Subcutaneous abdominal adipose tissue (tissue), 5 donors: ENCODE measurements around the gene USO1.
"Not testable (repeated sequence)": the region's sequence is repeated elsewhere in the genome, so short reads cannot be mapped to it uniquely, and the experiment has no call there.

ENCODE experiments used
- H3K27ac ChIP-seq: one replicate; pipeline ENCODE4 v1.7.0; 2013; ENCODE audit warnings: low read depth, mild to moderate bottlenecking, inconsistent platforms, low read length, moderate library complexity
- H3K27me3 ChIP-seq, 5 donors: one replicate each; pipeline ENCODE4 v1.7.0; 2013; ENCODE audit warnings: low read length in 5 of 5, inconsistent platforms in 1 of 5; ENCODE audit not compliant: control insufficient read depth in 5 of 5, insufficient read depth in 4 of 5
- H3K36me3 ChIP-seq, 5 donors: one replicate each; pipeline ENCODE4 v1.7.0; 2013; ENCODE audit warnings: low read length in 5 of 5; ENCODE audit not compliant: control insufficient read depth in 5 of 5, insufficient read depth in 5 of 5
- H3K4me1 ChIP-seq, 5 donors: one replicate each; pipeline ENCODE4 v1.7.0; 2013; ENCODE audit warnings: low read length in 5 of 5, mild to moderate bottlenecking in 3 of 5, moderate library complexity in 1 of 5; ENCODE audit not compliant: control insufficient read depth in 5 of 5, insufficient read depth in 5 of 5
- H3K4me3 ChIP-seq, 5 donors: one replicate each; pipeline ENCODE4 v1.7.0; 2013; ENCODE audit warnings: low read length in 5 of 5, low read depth in 1 of 5
- H3K9ac ChIP-seq, 5 donors: one replicate each; pipeline ENCODE4 v1.7.0; 2013; ENCODE audit warnings: low read length in 5 of 5, mild to moderate bottlenecking in 4 of 5, moderate library complexity in 3 of 5
- H3K9me3 ChIP-seq, 5 donors: one replicate each; pipeline ENCODE4 v1.7.0; 2013; ENCODE audit warnings: low read length in 5 of 5; ENCODE audit not compliant: control insufficient read depth in 5 of 5
- donor health status: healthy.
- donor health status: healthy.
- donor health status: healthy.
- donor health status: healthy.
- donor health status: healthy.

USO1 gene

DNA sequence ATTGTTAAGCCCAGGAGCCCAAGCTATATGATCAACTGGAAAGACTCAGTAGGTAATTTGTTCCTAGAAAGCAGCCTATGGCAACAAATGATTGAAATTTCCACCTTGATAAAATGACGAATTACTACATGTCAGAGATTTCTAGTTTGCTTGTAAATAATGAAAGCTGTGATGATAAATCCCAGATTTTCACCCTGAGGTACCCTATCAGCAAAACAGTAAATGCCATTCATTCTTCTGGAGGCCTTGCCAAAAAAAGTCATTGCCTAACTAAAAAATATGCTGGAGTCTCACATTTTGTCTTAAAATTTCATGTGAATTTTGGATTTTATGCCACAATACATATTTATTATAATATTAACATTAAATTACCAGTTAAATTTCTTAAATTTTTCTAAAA lies 106.5 kb downstream of the USO1 start:
- Histone ChIP-seq H3K27ac (no peak overlapping the region), H3K9me3 (peaks cover 0 to 4% (median 0%) of the 10 kb centered on the region in 5 donors), H3K4me1 (peaks cover 0 to 14% (median 0%) of the 10 kb centered on the region in 5 donors), H3K36me3 (no peaks in the 10 kb centered on the region), H3K27me3 (no peaks in the 10 kb centered on the region), H3K9ac (no peak overlapping the region), H3K4me3 (no peak overlapping the region)

DNA sequence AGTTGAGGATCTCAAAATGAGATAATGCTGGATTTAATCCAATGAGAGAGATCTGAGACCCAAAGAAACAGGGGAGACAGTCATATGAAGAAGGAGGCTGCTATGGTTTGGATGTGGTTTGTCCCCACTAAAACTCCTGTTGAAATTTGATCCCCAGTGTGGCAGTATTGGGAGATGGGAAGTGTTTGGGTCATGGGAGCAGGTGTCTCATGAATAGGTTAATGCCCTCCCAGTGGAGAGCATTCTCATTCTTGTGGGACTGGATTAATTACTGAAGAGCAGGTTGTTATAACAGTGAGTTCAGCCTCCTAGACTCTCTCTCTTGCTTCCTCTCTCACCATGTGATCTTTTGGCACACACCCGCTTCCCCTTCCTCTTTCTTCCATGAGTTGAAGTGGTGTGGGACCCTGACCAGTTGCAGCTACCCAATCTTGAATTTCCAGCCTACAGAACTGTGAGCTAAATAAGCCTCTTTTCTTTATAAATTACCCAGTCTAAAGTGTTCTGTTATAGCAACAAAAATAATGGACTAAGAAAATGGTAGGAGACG lies 107.6 kb downstream of the USO1 start:
- Histone ChIP-seq H3K9ac (no peak overlapping the region), H3K27ac (no peak overlapping the region), H3K4me1 (peaks cover 0 to 14% (median 0%) of the 10 kb centered on the region in 5 donors), H3K4me3 (no peak overlapping the region), H3K27me3 (no peaks in the 10 kb centered on the region), H3K9me3 (peaks cover 0 to 4% (median 0%) of the 10 kb centered on the region in 5 donors), H3K36me3 (no peaks in the 10 kb centered on the region)

DNA sequence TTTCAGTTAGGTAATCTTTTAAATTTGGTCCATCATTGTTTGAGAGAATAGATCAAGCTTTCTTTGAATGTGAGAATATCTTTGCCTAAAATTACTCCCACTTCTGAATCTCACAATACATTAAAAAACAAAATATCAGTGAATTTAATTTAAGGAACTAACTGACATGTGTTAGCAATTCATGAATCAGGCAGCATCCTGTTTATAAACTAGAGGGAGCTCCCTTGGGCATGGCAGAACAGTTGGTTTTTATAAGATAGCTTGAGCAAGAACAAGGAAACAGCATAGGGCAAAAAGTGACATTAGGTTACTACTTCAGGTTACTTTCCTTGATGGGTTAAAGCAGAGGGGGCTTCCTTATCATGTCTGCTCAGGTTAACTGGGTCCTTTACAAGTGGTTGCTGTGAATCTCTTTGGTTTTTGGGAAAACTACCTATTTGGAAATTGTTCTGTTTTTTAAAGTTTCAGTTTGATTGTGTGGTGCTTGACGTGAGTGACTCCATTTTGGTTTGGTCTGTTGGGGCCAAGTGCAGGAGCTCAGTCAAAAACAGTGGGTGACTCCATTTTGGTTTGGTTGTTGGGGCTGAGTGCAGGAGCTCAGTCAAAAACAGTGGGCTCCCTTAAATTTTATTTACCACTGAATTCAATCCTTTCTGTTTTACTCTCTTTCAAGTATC lies 109.9 kb downstream of the USO1 start:
- H3K9ac ChIP-seq, result no peak overlapping the region

DNA sequence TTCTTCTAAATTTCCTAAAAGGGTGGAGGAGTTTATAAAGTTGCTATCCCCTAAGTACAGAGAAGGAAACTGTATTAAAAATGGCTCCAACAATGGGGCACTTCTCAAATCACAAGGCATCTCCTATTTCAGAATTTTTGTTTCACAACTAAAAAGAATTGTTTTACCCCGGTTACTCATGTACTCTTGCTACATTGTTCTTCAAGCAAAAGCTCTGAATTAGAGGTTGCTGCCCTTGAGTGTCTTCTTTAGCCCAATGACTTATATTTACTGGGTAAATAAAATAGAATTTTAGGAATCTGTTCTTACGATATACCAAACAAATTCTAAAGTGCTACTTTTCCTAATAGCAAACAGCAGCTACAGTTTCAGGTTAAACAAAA lies 110.4 kb downstream of the USO1 start:
- Histone ChIP-seq H3K27ac (no peak overlapping the region), H3K9me3 (peaks cover 0 to 4% (median 0%) of the 10 kb centered on the region in 5 donors), H3K36me3 (no peaks in the 10 kb centered on the region), H3K9ac (no peak overlapping the region), H3K27me3 (no peaks in the 10 kb centered on the region), H3K4me3 (no peak overlapping the region), H3K4me1 (peaks cover 0 to 14% (median 0%) of the 10 kb centered on the region in 5 donors)

More for the DNA sequence above, 109.9 kb downstream of the USO1 start:
- Histone ChIP-seq H3K9me3 (peaks cover 0 to 4% (median 0%) of the 10 kb centered on the region in 5 donors), H3K36me3 (no peaks in the 10 kb centered on the region), H3K4me1 (peaks cover 0 to 14% (median 0%) of the 10 kb centered on the region in 5 donors), H3K27me3 (no peaks in the 10 kb centered on the region), H3K27ac (no peak overlapping the region), H3K4me3 (no peak overlapping the region)

DNA sequence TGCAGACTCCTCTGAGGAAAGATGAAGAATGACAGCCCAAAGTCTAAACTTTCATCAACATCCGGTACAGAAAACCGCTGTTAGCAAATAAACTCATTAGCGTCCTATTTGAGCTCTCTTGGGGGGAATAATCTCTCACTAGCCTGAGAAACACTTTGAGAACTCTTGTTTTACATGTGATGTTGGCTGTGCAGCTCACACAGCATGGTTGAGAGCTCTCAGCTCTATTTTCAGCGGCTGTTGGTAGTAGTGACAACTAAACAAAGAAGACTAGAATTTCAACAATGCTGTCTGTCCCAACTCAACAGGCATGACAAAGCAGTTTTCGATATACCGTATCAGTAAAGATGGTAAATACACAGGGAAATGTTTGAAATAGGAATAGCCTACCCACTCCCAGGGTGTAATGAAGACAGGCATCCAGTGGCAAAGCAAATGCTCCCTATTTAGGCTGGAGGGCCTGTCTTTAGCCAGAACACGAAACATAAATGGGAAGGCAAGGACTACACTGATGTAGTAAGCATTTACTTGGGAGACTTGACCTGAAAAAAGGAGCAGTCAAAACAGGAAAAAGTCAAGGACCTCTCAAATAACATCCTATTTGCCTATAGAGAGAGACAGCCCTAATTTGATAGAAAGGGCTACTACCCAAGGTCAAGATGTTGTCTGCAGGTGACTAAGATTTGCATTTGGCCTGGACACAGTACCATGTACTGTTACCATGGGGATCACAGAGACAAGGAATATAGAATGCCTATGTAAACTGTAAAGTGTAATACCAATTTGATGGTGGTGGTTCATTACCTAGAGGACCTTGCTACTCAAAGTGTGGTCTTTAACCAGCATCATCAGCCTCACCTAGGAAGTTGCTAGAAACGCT lies 117.5 kb downstream of the USO1 start:
- Histone ChIP-seq H3K4me1 (peaks cover 1 to 13% (median 9%) of the 10 kb centered on the region in 5 donors), H3K4me3 (no peak overlapping the region), H3K9ac (no peak overlapping the region), H3K27me3 (no peaks in the 10 kb centered on the region), H3K9me3 (no peaks in the 10 kb centered on the region), H3K27ac (no peak overlapping the region), H3K36me3 (no peaks in the 10 kb centered on the region)

DNA sequence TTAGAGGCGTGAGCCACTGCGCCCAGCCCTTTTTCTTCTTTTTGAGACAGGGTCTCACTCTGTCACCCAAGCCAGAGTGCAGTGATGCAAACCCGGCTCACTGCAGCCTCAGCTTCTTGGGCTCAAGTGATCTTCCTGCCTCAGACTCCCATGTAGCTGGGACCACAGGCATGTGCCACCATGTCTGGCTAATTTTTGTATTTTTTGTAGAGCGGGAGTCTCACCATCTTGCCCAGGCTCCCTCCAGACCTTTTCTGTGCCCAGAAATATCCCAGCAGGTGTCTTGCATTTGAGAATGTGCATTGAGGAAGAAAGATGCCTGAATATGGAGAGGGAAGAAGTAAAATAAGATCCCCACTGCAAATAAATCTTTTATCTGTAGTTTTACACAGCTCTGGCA lies 119.2 kb downstream of the USO1 start:
- Histone ChIP-seq H3K27ac (peak overlapping the region; percentile 55), H3K4me1 (peaks cover 1 to 15% (median 12%) of the 10 kb centered on the region in 5 donors), H3K9ac (no peak overlapping the region), H3K36me3 (no peaks in the 10 kb centered on the region), H3K4me3 (no peak overlapping the region), H3K9me3 (no peaks in the 10 kb centered on the region), H3K27me3 (no peaks in the 10 kb centered on the region)

DNA sequence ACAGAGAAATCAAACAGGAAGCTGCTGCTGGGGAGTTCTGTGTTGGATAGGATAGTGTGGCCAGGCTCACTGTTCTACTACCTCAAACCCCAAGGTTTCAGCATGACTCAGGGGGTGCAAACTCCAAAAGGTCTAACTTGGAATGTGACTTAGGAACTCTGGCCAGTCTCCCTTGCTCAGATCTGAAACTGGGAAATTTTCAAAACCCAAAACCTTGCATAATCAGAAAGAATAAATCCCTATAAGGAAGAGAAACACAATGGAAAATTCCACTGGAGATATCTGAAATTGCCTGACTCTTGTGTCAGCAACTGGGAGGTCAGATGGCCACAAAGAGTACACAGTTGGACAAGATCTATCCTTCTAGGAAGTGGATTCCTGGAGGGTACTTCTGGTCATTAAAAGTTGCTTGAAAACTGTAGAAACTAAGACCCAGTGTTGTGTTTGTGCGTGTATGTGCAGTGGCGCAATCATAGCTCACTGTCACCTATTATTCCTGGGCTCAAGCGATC lies 119.8 kb downstream of the USO1 start:
- H3K27ac ChIP-seq, result peak overlapping the region; percentile 55
- peaks cover 1 to 15% (median 12%) of the 10 kb centered on the region in 5 donors for H3K4me1 ChIP-seq
- no peaks in the 10 kb centered on the region for H3K27me3 ChIP-seq
- H3K9ac ChIP-seq, result no peak overlapping the region
- H3K36me3 ChIP-seq, result no peaks in the 10 kb centered on the region
- H3K4me3 ChIP-seq, result no peak overlapping the region
- H3K9me3 ChIP-seq, result no peaks in the 10 kb centered on the region

DNA sequence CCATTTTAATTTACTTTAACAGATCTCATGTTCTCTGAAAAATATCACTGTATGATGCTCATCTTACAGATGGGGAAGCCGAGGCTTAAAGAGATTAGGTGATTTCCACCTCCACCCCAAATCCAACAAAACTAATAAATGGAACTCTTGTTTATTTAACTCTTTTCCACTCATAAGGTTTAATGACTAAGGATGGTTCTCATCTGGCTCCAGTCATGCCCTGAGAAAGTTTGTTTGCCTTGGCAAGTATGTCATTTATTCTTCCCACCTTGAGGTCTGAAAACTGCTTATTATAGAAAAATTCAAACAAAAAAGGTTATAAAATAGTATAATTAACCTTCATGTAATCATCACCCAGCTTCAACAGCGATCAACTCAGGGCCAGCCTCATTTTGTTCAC lies 121.6 kb downstream of the USO1 start:
- Histone ChIP-seq H3K9ac (no peak overlapping the region), H3K4me3 (no peak overlapping the region), H3K27ac (no peak overlapping the region), H3K4me1 (peaks cover 1 to 18% (median 13%) of the 10 kb centered on the region in 5 donors), H3K27me3 (no peaks in the 10 kb centered on the region), H3K9me3 (no peaks in the 10 kb centered on the region), H3K36me3 (no peaks in the 10 kb centered on the region)

DNA sequence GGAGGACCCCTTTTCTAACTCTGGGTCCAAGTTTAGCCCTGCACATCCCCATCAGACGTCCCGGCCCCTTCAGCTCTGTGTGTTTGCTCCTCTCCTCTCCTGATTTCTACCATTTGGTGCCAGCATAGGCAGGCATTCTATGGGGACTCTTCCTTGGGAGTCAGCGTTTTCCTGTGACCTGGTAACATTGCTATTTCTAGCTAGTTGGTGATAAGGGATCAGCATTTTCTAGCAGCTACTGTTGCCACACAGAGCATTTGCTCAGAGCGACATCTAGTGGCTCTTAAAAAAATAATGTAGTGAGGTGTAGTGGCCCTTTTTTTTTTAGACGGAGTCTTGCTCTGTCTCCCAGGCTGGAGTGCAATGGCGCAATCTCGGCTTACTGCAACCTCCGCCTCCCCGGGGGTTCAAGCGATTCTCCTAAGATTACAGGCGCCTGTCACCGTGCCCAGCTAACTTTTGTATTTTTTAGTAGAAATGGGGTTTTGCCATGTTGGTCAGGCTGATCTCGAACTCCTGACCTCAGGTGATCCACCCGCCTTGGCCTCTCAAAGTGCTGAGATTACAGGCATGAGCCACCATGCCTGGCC lies 123.9 kb downstream of the USO1 start:
- H3K9me3 ChIP-seq, H3K36me3 ChIP-seq, H3K9ac ChIP-seq, H3K27me3 ChIP-seq, H3K4me3 ChIP-seq, H3K27ac ChIP-seq: not testable (repeated sequence)
- H3K4me1 ChIP-seq, result peaks cover 1 to 21% (median 14%) of the 10 kb centered on the region in 5 donors
